Keratinocyte (primary cell): ENCODE measurements around the gene SOX8. TPM values are rescaled to one million over a fixed set of nuclear protein-coding genes. Genes with fewer than 3 reads are reported as not detected.

Source experiments
- DNase-seq: peaks from one replicate; pipeline ENCODE4 v3.0.0-alpha.2; 2011; ENCODE audit warnings: low read depth, missing footprints, low spot score
- FAIRE-seq: peaks from 2 replicates; lab custom pipeline; 2011; peaks lifted over from hg19 to GRCh38; lab: Jason Lieb, UNC
- H2AFZ ChIP-seq: 2 replicates; pipeline ENCODE4 v1.6.0; 2012; ENCODE audit warnings: low read length, control low read depth, inconsistent platforms; ENCODE audit not compliant: control insufficient read depth
- H3K27ac ChIP-seq: 2 replicates; pipeline ENCODE4 v1.5.1; 2011; ENCODE audit warnings: low read length; ENCODE audit not compliant: control insufficient read depth, insufficient read depth
- H3K27me3 ChIP-seq: 3 replicates; pipeline ENCODE4 v1.6.0; 2011; ENCODE audit warnings: low read length; ENCODE audit not compliant: control insufficient read depth, insufficient read depth; ENCODE audit errors: extremely low read depth
- H3K36me3 ChIP-seq, 2 experiments: 2 replicates in 1 of 2; 3 replicates in 1 of 2; pipeline ENCODE4 v1.5.1; 2011; ENCODE audit warnings: low read length in 2 of 2, mild to moderate bottlenecking in 1 of 2; ENCODE audit not compliant: control insufficient read depth in 2 of 2, insufficient read depth in 2 of 2; ENCODE audit errors: extremely low read depth in 1 of 2
- H3K4me1 ChIP-seq: 3 replicates; pipeline ENCODE4 v1.5.1; 2011; ENCODE audit warnings: low read length; ENCODE audit not compliant: control insufficient read depth, insufficient read depth; ENCODE audit errors: extremely low read depth
- H3K4me2 ChIP-seq: 3 replicates; pipeline ENCODE4 v1.6.0; 2011; ENCODE audit warnings: low read depth, low read length; ENCODE audit not compliant: control insufficient read depth, insufficient read depth; ENCODE audit errors: extremely low read depth
- H3K4me3 ChIP-seq, 3 experiments: fragments of 200-600 bp in 1 of 3; sonication (generic) in 1 of 3; 2 replicates in 2 of 3; 3 replicates in 1 of 3; pipeline ENCODE4 v1.5.1; 2011 to 2016; ENCODE audit warnings: low read length in 3 of 3, mild to moderate bottlenecking in 3 of 3, control low read depth in 2 of 3, inconsistent platforms in 1 of 3, low read depth in 1 of 3, mixed read lengths in 1 of 3, mixed run types in 1 of 3, moderate library complexity in 1 of 3; ENCODE audit not compliant: control insufficient read depth in 2 of 3, insufficient read depth in 2 of 3; ENCODE audit errors: extremely low read depth in 1 of 3
- H3K79me2 ChIP-seq: 2 replicates; pipeline ENCODE4 v1.6.0; 2012; ENCODE audit warnings: low read length; ENCODE audit not compliant: control insufficient read depth, insufficient read depth
- H3K9ac ChIP-seq: 3 replicates; pipeline ENCODE4 v1.6.0; 2011; ENCODE audit warnings: low read length; ENCODE audit not compliant: control insufficient read depth, insufficient read depth; ENCODE audit errors: extremely low read depth
- H3K9me1 ChIP-seq: 3 replicates; pipeline ENCODE4 v1.6.0; 2011; ENCODE audit warnings: low read length; ENCODE audit not compliant: control insufficient read depth, insufficient read depth; ENCODE audit errors: extremely low read depth
- H3K9me3 ChIP-seq: 2 replicates; pipeline ENCODE4 v1.5.1; 2012; ENCODE audit warnings: low read depth, low read length; ENCODE audit not compliant: control insufficient read depth
- H4K20me1 ChIP-seq: 3 replicates; pipeline ENCODE4 v1.6.0; 2011; ENCODE audit warnings: low read length; ENCODE audit not compliant: control insufficient read depth, insufficient read depth; ENCODE audit errors: extremely low read depth
- EZH2 ChIP-seq: IDR thresholded peaks from one replicate; pipeline ENCODE4 v1.6.1; 2012; ENCODE audit warnings: inconsistent platforms, mild to moderate bottlenecking, low read length, moderate library complexity
- dilution Hi-C: fragments of 300-500 bp; cut with MboI; formaldehyde crosslinking; loops from one replicate; pipeline ENCODE4 v1.7.0; 2020; ENCODE audit warnings: low sequenced_read_pairs; ENCODE audit not compliant: extremely low pct_ligation_motif_present
- polyA plus RNA-seq, 5 experiments: library from polyadenylated mRNA; depleted of rRNA in 3 of 5; stranded (reverse) in 3 of 5; stranded (forward) in 1 of 5; unstranded in 1 of 5; fragments of >200 nt; gene quantifications; 1 replicate in 1 of 5; 2 replicates in 3 of 5; 3 replicates in 1 of 5; pipeline versions ENCODE4 v1.2.1 to v1.2.3, GENCODE V29; 2011 to 2012; ENCODE audit warnings: missing spikeins in 2 of 5, low read depth in 1 of 5, low replicate concordance in 1 of 5
- TF ChIP-seq, protein P1 (sequence below), 3 experiments: IDR thresholded peaks in 1 of 3; conservative IDR thresholded peaks in 1 of 3; optimal IDR thresholded peaks in 1 of 3; 2 replicates in 2 of 3; 3 replicates in 1 of 3; pipeline versions ENCODE3 to v1.5.1; 2011; ENCODE audit warnings: low read length in 3 of 3, mild to moderate bottlenecking in 3 of 3, moderate library complexity in 2 of 3, control low read depth in 1 of 3, inconsistent platforms in 1 of 3; ENCODE audit not compliant: insufficient read depth in 2 of 3; ENCODE audit errors: extremely low read depth in 1 of 3

SOX8 gene
- polyA plus RNA-seq, 1 donor (not counting 4 experiments of a cell fraction or from before 2014, with no cell fraction given): 0.03 TPM

DNA sequence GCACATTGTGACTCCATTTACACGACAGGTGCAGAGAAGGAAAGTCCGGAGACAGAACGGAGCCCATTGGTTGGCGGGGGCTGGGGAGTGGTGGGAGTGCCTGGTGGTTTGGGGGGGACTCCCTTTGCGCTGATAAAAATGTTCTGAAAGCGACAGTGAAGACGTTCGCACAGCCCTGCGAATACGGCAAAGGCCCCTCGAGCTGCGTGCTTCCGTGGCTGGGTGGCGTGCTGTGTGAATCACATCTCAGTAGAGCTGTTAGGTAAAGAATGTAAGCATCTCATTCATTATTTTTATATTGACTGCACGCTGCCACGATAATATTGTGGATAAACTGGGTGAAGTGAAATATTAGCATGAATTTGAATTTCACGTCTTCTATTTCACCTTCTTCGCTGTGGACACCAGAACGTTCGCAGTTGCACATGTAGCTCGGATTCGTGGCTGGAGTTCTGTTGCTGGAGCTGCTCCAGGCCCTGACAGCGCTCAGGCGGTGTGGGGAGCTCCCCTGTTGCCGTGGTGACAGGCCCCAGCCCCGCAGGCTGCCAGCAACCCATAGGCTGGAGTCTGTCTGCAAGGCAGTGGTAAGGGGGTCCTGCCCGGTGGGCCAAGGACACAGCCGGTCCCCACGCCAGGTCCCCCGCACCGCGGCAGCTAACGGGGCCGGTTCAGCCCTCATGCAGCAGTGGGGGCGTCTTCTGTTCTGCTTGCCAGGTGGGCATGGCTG is 44.6 kb downstream of the SOX8 start:
- no peak for FAIRE-seq
- Histone ChIP-seq H3K4me1 (no peaks in the 10 kb centered on the region), H2AFZ (no peak overlapping the region), H3K9ac (no peak overlapping the region), H3K9me1 (no peaks in the 10 kb centered on the region), H3K4me2 (no peak overlapping the region), H3K9me3 (no peaks in the 10 kb centered on the region), H3K27ac (no peak overlapping the region), H3K27me3 (peaks cover 51% of the 10 kb centered on the region), H4K20me1 (peaks cover 2% of the 10 kb centered on the region), H3K79me2 (no peaks in the 10 kb centered on the region), H3K36me3 (no peaks in the 10 kb centered on the region), H3K4me3 (no peak overlapping the region)
- DNase-seq: no peak
- no peak for TF ChIP-seq EZH2
- TF ChIP-seq, protein P1, sequence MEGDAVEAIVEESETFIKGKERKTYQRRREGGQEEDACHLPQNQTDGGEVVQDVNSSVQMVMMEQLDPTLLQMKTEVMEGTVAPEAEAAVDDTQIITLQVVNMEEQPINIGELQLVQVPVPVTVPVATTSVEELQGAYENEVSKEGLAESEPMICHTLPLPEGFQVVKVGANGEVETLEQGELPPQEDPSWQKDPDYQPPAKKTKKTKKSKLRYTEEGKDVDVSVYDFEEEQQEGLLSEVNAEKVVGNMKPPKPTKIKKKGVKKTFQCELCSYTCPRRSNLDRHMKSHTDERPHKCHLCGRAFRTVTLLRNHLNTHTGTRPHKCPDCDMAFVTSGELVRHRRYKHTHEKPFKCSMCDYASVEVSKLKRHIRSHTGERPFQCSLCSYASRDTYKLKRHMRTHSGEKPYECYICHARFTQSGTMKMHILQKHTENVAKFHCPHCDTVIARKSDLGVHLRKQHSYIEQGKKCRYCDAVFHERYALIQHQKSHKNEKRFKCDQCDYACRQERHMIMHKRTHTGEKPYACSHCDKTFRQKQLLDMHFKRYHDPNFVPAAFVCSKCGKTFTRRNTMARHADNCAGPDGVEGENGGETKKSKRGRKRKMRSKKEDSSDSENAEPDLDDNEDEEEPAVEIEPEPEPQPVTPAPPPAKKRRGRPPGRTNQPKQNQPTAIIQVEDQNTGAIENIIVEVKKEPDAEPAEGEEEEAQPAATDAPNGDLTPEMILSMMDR (optimal IDR thresholded peaks at IDR 0.05 in 1 of 3, IDR thresholded peaks at IDR 0.05 in 1 of 3, conservative IDR thresholded peaks at IDR 0.05 in 1 of 3; ENCODE audit: extremely low read depth in 1 of 3, insufficient read depth in 2 of 3, low read length in 3 of 3): no peak
- dilution Hi-C loops: no loop called here

- Histone ChIP-seq H3K4me1 (no peaks in the 10 kb centered on the region), H4K20me1 (peaks cover 2% of the 10 kb centered on the region), H3K79me2 (no peaks in the 10 kb centered on the region), H3K4me2 (no peak overlapping the region), H3K4me3 (no peak overlapping the region), H3K27ac (no peak overlapping the region), H2AFZ (no peak overlapping the region), H3K9me1 (no peaks in the 10 kb centered on the region), H3K27me3 (peaks cover 44% of the 10 kb centered on the region), H3K36me3 (no peaks in the 10 kb centered on the region), H3K9me3 (no peaks in the 10 kb centered on the region), H3K9ac (no peak overlapping the region)
- DNase-seq (no peak), FAIRE-seq (no peak)
- dilution Hi-C loops: no loop called here
- no peak for TF ChIP-seq EZH2
- TF ChIP-seq, protein P1 (optimal IDR thresholded peaks at IDR 0.05 in 1 of 3, IDR thresholded peaks at IDR 0.05 in 1 of 3, conservative IDR thresholded peaks at IDR 0.05 in 1 of 3; ENCODE audit: extremely low read depth in 1 of 3, insufficient read depth in 2 of 3, low read length in 3 of 3): no peak
Observed at GRCh38 chr16:1026784-1027500, 45.4 kb downstream of the SOX8 start.
